GM19372 (cell line): ENCODE data around the gene UBTF.

Experiments
- ATAC-seq: cut with Tn5 transposase; IDR thresholded peaks from one replicate; pipeline ENCODE4 v1.9.1; 2021; ENCODE audit warnings: mild to moderate bottlenecking, low read depth, moderate library complexity; ENCODE audit not compliant: unreplicated experiment

UBTF gene

DNA sequence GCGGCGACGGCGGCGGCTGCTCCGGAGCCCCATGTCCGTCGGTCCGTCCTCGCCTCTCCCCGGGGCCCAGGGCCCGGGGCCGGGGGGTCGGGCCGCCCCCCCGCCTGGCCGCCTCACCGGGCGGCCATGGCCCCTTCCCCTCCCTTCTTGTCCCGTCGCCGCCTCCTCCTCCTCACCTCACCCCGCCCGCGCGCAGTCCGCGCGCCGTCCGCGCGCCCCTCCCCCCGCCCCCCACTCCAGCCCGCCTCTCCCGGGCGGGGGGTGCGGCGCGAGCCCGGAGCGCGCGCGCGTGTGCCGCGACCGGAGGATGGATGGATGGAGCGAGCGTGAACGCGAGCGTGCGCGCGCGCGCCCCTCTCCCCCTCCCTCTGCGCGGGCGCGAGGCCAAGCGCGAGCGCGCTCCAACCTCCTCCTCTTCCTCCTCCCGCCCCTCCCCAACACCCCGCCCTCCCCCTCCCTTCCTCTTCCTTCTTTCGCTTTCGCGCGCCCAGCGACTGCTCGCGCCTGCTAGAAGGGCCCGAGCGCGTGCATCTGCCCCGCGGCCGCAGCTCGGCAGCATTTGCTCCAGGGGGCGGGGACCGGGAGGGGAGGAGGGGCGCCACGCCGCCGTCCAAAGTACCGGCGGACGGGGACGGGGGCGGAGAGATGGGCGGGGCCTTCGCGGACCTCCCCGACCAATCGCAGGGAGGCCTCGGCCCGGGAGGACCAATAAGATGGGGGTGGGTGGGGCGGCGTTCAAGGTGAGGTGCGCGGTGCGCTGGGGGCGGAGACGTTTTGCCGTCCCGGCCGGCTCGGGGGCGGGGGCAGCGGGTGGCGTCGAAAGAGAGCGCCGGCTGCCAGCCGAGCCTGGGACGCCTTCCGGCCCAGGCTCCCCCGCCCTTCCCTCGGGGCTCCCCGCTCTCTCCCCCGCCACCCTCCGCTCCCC is 19.7 kb downstream of the UBTF start, which contains the start of gene ATXN7L3:
TSS of gene ATXN7L3 (minus strand) at position 332 of the 925 bp plus-strand sequence. CDS start 1,814 bp downstream, outside the sequence.
- peak; percentile 71 for ATAC-seq

DNA sequence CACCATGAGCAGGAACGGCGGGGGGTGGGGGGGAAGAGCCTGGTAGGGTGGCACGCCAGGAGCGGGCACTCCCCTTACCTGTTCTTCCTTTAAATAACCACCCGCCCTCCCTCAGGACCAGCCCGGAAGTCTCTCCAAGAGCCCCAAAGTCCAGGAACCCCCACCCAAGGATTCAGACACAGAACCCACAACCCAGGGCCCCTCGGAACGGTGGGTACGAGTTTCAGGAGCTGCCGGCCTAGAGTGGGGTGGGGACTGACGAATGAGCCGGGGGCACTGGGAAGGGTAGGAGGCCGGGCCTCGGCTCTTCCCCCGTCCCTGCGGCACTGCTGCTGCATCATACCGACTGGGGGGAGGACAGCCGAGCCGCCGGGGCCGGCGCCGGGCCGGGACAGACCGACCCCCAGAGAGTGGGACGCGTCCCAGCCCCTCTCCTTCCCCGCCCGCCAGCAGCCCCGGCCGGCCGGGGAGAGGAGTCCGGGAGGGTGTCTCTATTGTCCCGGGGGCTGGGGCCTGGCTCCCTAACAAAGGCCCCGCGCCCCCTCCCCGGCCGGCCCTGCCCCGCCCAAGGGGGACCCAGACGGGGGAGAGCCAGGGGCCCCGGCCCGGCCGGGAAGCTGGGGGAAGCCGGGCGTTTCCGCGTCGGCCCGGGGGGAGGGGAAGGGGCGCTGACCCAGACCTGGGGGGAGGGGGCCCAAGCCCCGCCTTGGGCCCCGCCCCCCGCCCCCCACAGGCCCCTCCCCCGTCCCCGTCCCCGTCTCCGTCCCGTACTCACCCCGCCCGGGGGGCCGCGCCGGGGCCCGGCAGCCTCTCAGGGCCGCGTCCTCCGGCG is 20.5 kb downstream of the UBTF start:
- peak; percentile 17 for ATAC-seq

DNA sequence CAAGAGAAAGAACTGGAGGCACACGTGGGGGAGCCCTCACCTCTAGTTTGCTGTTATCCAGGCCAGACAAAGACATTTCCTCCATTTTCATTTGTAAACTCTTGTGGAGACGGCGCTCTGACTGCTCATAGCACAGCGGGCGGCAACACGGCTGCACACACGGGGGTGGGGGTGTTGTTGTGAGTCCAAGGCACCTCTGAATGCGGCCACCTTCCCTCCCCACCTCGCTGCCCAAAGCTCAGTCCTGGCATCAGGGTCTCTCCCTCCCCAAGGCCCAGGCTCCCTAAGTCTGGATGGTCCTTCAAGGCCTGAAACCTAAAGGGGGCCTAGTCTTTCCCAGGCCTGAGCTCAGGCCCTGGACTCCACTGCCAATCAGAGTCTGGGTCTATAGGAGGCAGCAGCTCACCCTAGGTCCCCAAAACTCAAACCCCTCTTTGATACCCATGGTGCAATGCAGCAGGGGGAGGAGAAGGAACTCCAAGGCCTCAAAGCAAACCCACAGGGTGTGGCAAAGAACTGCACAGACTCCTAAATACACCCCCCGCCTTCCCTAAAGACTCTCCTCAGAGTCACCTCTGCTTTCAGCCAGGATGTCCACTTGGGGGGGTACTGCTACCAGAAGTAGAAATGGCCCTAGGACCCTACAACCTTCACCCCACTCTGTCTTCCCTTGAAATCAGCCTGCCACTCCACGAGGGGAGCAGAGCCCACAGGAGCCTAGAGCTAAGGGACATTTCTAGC is 21.3 kb downstream of the UBTF start:
- no peak for ATAC-seq

DNA sequence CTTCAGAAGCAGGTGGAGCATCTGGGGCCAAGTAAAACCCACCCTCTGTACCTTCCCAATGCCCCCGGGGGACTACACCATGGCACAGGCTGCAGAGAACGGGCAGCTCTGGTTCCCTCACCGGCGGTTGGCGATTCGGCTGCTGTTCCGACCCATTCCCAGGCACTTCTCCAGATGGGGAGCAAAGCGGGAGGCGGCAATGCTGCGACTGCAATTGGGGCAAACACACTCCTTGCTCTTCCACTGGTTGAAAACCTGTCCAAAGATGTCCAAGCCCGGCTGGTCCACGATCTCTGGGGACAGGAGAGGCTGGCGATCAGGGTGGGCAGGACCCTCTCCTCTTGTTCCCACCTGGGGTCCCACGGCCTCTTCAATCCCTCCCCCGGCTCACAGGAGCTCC is 22.4 kb downstream of the UBTF start:
- no peak for ATAC-seq

DNA sequence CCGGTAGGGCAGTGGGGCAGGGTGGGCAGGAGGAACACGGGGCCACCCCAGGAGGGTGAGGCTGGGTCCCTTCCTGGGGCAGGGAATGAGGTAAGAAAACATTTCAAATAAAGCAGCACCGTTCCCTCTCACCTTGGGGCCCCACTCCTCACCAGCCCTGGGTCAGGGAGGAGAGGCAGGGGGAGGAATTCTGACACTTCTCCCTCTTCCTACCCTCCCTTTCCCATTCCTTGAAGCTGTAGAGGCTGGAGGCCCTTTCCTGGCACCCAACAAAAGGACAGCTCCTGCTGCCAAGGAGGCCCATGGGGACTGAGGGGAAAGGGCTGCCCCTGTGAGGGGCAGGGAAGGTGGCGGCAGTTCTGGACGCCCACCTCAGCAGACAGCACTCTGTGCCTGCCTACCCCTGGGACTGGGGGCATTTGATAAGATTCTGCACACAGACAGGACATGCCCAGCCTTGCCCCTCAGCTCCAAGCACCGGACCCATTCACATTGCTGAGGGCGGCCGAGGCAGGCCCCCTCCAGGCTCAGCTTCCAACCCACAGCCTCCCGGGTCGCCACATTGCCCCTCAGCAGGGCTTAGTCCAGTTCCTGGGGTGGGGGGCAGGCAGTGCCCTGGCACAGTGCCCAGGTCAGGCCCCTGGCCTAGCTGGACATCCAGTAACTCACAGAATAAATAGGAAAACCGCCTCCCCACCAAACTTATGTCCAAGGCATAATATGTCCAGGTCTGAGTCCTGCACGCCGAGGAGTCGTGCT is 26.0 kb downstream of the UBTF start:
- ATAC-seq, result no peak

DNA sequence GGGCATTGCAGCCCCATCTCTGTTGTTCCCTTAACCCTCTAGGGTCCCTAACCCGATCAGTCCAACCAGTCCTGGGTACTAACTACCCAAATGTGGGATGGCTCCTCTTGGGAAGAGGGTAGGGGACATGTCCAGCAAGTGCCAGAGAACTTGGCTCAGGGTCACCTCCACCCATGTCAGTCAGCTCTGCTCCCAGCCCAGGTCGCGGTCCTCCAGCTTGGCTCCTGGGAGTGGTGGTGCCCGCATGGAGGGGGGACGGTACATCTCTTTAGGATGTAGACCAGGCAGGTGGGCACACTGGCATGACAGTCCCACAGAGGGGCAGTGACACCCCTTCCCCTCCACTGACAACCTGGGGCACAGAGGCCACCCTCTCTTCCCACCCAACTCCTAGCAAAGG is 26.7 kb downstream of the UBTF start:
- ATAC-seq, result no peak

GRCh38 chr17:44191941-44192496 is 27.5 kb downstream of the UBTF start:
- no peak for ATAC-seq

DNA sequence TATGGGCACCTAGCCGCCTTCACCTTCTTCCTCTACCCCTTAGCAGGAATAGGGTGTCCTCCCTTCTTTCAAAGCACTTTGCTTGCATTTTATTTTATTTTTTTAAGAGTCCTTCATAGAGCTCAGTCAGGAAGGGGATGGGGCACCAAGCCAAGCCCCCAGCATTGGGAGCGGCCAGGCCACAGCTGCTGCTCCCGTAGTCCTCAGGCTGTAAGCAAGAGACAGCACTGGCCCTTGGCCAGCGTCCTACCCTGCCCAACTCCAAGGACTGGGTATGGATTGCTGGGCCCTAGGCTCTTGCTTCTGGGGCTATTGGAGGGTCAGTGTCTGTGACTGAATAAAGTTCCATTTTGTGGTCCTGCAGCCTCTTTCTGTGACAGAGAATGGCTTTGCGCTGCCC is 28.1 kb downstream of the UBTF start:
- ATAC-seq, result no peak

DNA sequence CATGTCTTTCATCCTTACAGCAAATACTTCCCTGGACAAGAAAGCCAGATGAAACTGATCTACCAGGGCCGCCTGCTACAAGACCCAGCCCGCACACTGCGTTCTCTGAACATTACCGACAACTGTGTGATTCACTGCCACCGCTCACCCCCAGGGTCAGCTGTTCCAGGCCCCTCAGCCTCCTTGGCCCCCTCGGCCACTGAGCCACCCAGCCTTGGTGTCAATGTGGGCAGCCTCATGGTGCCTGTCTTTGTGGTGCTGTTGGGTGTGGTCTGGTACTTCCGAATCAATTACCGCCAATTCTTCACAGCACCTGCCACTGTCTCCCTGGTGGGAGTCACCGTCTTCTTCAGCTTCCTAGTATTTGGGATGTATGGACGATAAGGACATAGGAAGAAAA is 29.0 kb downstream of the UBTF start:
- no peak for ATAC-seq

GRCh38 chr17:44188576-44189403 is 30.7 kb downstream of the UBTF start:
- ATAC-seq, result no peak

DNA sequence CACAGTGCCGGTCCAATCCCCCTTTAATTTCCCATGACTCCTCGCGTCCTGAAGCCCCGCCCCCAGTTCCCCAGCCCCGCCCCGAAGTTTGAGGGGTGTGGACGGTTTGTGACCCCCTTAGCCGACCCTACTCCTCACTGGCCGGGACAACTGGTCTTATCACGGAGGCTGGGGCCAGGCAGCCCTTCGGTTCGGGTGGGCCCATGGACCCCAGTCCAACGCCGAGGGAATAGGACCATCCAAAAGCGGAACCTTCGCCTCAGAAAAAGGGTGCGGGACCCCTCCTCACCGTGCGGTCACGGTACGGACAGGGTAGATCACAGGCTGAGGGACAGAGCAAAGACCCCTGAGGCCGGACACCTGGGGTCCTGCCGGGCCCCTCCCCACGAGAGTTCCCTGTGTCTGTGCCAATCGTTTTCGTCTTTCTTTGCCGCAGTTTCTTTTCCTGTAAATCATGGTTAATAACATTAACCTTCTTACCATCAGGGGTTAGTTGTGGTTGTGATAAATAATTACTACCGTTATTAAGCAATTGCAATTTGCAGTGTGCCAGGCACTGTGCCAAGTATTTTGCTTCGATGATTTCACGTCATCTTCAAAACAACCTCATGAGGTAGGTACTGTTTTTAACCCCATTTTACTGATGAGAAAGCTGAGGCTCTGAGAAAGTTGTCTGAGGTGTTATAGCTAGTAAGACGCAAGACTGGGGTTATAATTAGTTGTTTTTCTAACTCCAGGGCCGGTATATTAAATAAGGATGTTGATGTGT is 32.2 kb downstream of the UBTF start:
- ATAC-seq, result peak; percentile 39

- peak; percentile 91 for ATAC-seq
Observed at GRCh38 chr17:44186307-44187130, 33.0 kb downstream of the UBTF start, which contains the start of gene TMUB2. TSS of gene TMUB2 (plus strand) at chr17:44186972. CDS start at chr17:44187709, 737 bp downstream.

- no peak for ATAC-seq
Observed at GRCh38 chr17:44184212-44184810, 35.2 kb downstream of the UBTF start.

- ATAC-seq, result no peak
Observed at GRCh38 chr17:44183024-44183423, 36.5 kb downstream of the UBTF start.

DNA sequence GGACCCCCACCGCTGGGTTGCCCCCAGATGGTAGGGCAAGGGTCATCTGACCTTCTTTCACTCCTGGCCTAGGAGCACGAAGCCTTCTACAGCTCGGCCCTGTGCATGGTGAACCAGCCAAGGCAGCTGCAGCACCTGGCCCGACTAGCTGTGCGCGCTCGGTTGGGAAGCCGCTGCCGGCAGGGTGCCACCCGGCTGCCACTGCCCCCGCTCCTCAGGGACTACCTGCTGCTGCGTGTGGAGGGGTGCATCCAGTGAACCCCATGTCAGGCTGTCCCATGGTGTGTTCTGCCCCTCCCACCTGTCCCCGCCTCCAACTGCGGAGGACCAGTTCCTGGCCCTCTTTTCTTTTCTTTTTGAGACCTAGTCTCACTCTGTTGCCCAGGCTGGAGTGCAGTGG is 41.3 kb downstream of the UBTF start:
- ATAC-seq, result no peak

GRCh38 chr17:44177640-44178039 is 41.8 kb downstream of the UBTF start:
- no peak for ATAC-seq
